H1 (cell line): ENCODE results near the gene NEDD4L.

Experiments
- ATF3 ChIP-seq: IDR thresholded peaks from 2 replicates; pipeline ENCODE4 v1.6.1; 2011; ENCODE audit warnings: low read depth, mild to moderate bottlenecking, low read length; ENCODE audit not compliant: insufficient read depth
- CEBPB ChIP-seq: IDR thresholded peaks from 2 replicates; pipeline ENCODE4 v1.6.1; 2012; ENCODE audit warnings: low read depth, low read length
- CTCF ChIP-seq, 3 experiments: IDR thresholded peaks; 1 replicate in 2 of 3; 2 replicates in 1 of 3; pipeline versions ENCODE4 v1.5.1 to v1.6.1; 2011; ENCODE audit warnings: low read length in 3 of 3, mild to moderate bottlenecking in 3 of 3, inconsistent platforms in 2 of 3, low read depth in 1 of 3, moderate library complexity in 1 of 3; ENCODE audit not compliant: insufficient read depth in 1 of 3; ENCODE audit errors: control extremely low read depth in 1 of 3
- EP300 ChIP-seq, 2 experiments: IDR thresholded peaks; 1 replicate in 1 of 2; 2 replicates in 1 of 2; pipeline ENCODE4 v1.6.1; 2011 to 2012; ENCODE audit warnings: low read depth in 2 of 2, low read length in 2 of 2, mild to moderate bottlenecking in 2 of 2, borderline replicate concordance in 1 of 2, inconsistent platforms in 1 of 2, moderate library complexity in 1 of 2
- GABPA ChIP-seq: IDR thresholded peaks from 2 replicates; pipeline ENCODE4 v1.6.1; 2011; ENCODE audit warnings: mild to moderate bottlenecking, low read length, moderate library complexity, borderline replicate concordance; ENCODE audit not compliant: insufficient read depth
- MAX ChIP-seq: IDR thresholded peaks from 2 replicates; pipeline ENCODE4 v1.6.1; 2012; ENCODE audit warnings: inconsistent platforms
- PHF8 ChIP-seq: fragments of 200-600 bp; sonication (generic); conservative IDR thresholded peaks from 2 replicates; pipeline ENCODE4 v1.7.1; 2012; ENCODE audit warnings: low read depth, mild to moderate bottlenecking, inconsistent platforms, low read length, moderate library complexity
- POLR2A ChIP-seq, 2 experiments: IDR thresholded peaks; 1 replicate in 1 of 2; 2 replicates in 1 of 2; pipeline ENCODE4 v1.6.1; 2011; ENCODE audit warnings: low read depth in 2 of 2, low read length in 2 of 2, mild to moderate bottlenecking in 2 of 2; ENCODE audit errors: control extremely low read depth in 1 of 2
- TBP ChIP-seq: IDR thresholded peaks from 2 replicates; pipeline ENCODE4 v1.6.1; 2011; ENCODE audit warnings: low read depth, low read length, improper control_type of control experiment

GRCh38 chr18:58316396-58317342 lies 272.6 kb downstream of the NEDD4L start:
- TF ChIP-seq PHF8 (no peak), GABPA (no peak), ATF3 (no peak), CTCF (IDR thresholded peaks at IDR 0.05; ENCODE audit: control extremely low read depth in 1 of 3, insufficient read depth in 1 of 3, low read depth in 1 of 3, low read length in 3 of 3) (no peak), MAX (no peak), POLR2A (IDR thresholded peaks at IDR 0.05; ENCODE audit: control extremely low read depth in 1 of 2, low read depth in 2 of 2, low read length in 2 of 2) (no peak), CEBPB (no peak), TBP (no peak), EP300 (IDR thresholded peaks at IDR 0.05; ENCODE audit: borderline replicate concordance in 1 of 2, low read depth in 2 of 2, low read length in 2 of 2) (no peak)
